ENCODE data around the gene USP37. TPM values are rescaled to one million over a fixed set of nuclear protein-coding genes. Genes with fewer than 3 reads are reported as not detected.

The USP37 gene
- total and polyA plus RNA-seq, 2 of the 13 experiments (the other 11 are each of a cell fraction or from before 2014, with no cell fraction given) = 6.5 to 30.6 TPM

DNA sequence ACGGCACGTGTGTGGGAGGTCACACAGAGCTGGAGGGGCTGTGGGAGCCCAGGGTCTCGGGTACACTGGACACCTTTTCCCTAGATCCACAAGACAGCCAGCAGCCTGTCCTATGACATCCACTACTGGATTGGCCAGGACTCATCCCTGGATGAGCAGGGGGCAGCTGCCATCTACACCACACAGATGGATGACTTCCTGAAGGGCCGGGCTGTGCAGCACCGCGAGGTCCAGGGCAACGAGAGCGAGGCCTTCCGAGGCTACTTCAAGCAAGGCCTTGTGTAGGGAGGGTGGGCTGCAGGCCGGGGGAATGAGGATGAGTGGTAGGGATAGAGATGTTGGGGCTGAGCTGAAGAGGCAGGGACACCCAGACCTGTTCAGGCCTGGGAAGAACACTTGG lies 142.6 kb downstream of the USP37 start:
- H3K27ac ChIP-seq (ENCODE audit: extremely low read length, insufficient read depth, low read length) = no peak overlapping the region
- no peaks in the 10 kb centered on the region for H3K9me3 ChIP-seq (ENCODE audit: low read length)
- ChIA-PET CTCF (ENCODE audit: low intra/inter-chr PET ratio, low total read pairs) (interaction anchor here (0.7 kb wide), 1 partner anchor 1070 kb away, joined by 3 read pairs; a partner anchor contains a TSS), POLR2A (interaction anchor here (1.4 kb wide), 2 partner anchors 17 to 19 kb away, joined by 3 to 4 read pairs; no protein-coding TSS in a partner anchor)
- DNase-seq (ENCODE audit: low spot score) = no peak
- no peak overlapping the region for H3K4me2 ChIP-seq (ENCODE audit: low read depth, low read length)
- H3K4me1 ChIP-seq (ENCODE audit: insufficient read depth, low read length) = peaks cover 27% of the 10 kb centered on the region
- in situ Hi-C loops (cut with HindIII; ENCODE audit: extremely low pct_ligation_motif_present, low pct_unique_long_range_greater_than_20kb) (no loop called here), intact Hi-C loops (cut with micrococcal nuclease; ENCODE audit: unreplicated experiment) (no loop called here)
- peaks cover 11% of the 10 kb centered on the region; the same call in 1 of the 2 replicates for H4K20me1 ChIP-seq (ENCODE audit: insufficient read depth, low read length)
- H2AFZ ChIP-seq (ENCODE audit: low read length) = no peak overlapping the region
- TF ChIP-seq NCOA5 (CRISPR knock-in tag; IDR thresholded peaks at IDR 0.05) (no peak), ISX (CRISPR knock-in tag; conservative IDR thresholded peaks at IDR 0.05) (no peak), RBFOX2 (IDR thresholded peaks at IDR 0.05; ENCODE audit: low read depth, low read length) (peak; percentile 56), AGO2 (optimal IDR thresholded peaks at IDR 0.05; ENCODE audit: low read depth, low read length) (peak; percentile 76)
- TF ChIP-seq, protein P1, sequence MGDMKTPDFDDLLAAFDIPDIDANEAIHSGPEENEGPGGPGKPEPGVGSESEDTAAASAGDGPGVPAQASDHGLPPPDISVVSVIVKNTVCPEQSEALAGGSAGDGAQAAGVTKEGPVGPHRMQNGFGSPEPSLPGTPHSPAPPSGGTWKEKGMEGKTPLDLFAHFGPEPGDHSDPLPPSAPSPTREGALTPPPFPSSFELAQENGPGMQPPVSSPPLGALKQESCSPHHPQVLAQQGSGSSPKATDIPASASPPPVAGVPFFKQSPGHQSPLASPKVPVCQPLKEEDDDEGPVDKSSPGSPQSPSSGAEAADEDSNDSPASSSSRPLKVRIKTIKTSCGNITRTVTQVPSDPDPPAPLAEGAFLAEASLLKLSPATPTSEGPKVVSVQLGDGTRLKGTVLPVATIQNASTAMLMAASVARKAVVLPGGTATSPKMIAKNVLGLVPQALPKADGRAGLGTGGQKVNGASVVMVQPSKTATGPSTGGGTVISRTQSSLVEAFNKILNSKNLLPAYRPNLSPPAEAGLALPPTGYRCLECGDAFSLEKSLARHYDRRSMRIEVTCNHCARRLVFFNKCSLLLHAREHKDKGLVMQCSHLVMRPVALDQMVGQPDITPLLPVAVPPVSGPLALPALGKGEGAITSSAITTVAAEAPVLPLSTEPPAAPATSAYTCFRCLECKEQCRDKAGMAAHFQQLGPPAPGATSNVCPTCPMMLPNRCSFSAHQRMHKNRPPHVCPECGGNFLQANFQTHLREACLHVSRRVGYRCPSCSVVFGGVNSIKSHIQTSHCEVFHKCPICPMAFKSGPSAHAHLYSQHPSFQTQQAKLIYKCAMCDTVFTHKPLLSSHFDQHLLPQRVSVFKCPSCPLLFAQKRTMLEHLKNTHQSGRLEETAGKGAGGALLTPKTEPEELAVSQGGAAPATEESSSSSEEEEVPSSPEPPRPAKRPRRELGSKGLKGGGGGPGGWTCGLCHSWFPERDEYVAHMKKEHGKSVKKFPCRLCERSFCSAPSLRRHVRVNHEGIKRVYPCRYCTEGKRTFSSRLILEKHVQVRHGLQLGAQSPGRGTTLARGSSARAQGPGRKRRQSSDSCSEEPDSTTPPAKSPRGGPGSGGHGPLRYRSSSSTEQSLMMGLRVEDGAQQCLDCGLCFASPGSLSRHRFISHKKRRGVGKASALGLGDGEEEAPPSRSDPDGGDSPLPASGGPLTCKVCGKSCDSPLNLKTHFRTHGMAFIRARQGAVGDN (CRISPR knock-in tag; IDR thresholded peaks at IDR 0.05) = peak; percentile 18
- no peak for FAIRE-seq
- no peak overlapping the region for H3K9ac ChIP-seq (ENCODE audit: insufficient read depth, low read depth, low read length)
- WGBS (ENCODE audit: low lambda C conversion rate) = 96% methylated on average over 9 of the region's 10 CpGs
- H3K79me2 ChIP-seq (ENCODE audit: insufficient read depth, low read length) = peaks cover 17% of the 10 kb centered on the region
- BruUV-seq (replicated peaks) = no TSS peak
- no peak overlapping the region for H3K4me3 ChIP-seq (replicated peaks in 1 of 3; ENCODE audit: insufficient read depth in 1 of 3, low read depth in 2 of 3, low read length in 3 of 3)
- H3K36me3 ChIP-seq (replicated peaks in 1 of 2; ENCODE audit: control insufficient read depth in 1 of 2, insufficient read depth in 2 of 2, low read length in 2 of 2) = peaks cover 45 to 67% of the 10 kb centered on the region in 2 experiments
- no peaks in the 10 kb centered on the region for H3K27me3 ChIP-seq (ENCODE audit: control insufficient read depth in 1 of 2, insufficient read depth in 2 of 2, low read length in 2 of 2)
- no peak for ATAC-seq

All from HepG2 (cell line).